SKM-1 (cell line): ENCODE measurements around the gene MFSD6.
"Not testable (repeated sequence)": the region's sequence is repeated elsewhere in the genome, so short reads cannot be mapped to it uniquely, and the experiment has no call there.

Source experiments
- DNase-seq: peaks from one replicate; lab custom pipeline; 2025; ENCODE audit not compliant: unreplicated experiment; lab: John Stamatoyannopoulos, UW

Gene MFSD6

GRCh38 chr2:190407662-190408537 lies at the start of gene MFSD6:
MFSD6 (plus strand) TSS chr2:190408355; CDS start chr2:190436030, 27,675 bp downstream.
- no peak for DNase-seq

GRCh38 chr2:190358655-190359448 lies 49.3 kb upstream of the MFSD6 start:
- not testable (repeated sequence) for DNase-seq

GRCh38 chr2:190360561-190360960 lies 47.6 kb upstream of the MFSD6 start:
- DNase-seq = no peak

- no peak for DNase-seq
Measured at GRCh38 chr2:190360965-190361364, 47.2 kb upstream of the MFSD6 start.

- no peak for DNase-seq
Measured at GRCh38 chr2:190361572-190361971, 46.6 kb upstream of the MFSD6 start.

GRCh38 chr2:190362894-190363293 lies 45.3 kb upstream of the MFSD6 start:
- no peak for DNase-seq

GRCh38 chr2:190365499-190366204 lies 42.5 kb upstream of the MFSD6 start:
- DNase-seq = no peak

GRCh38 chr2:190366248-190366753 lies 41.9 kb upstream of the MFSD6 start:
- no peak for DNase-seq

GRCh38 chr2:190367091-190367490 lies 41.1 kb upstream of the MFSD6 start:
- no peak for DNase-seq

- DNase-seq = no peak
Measured at GRCh38 chr2:190369635-190370034, 38.5 kb upstream of the MFSD6 start.

- DNase-seq = no peak
Measured at GRCh38 chr2:190376083-190376482, 32.1 kb upstream of the MFSD6 start.

GRCh38 chr2:190376591-190377245 lies 31.4 kb upstream of the MFSD6 start:
- no peak for DNase-seq

GRCh38 chr2:190378880-190379237 lies 29.3 kb upstream of the MFSD6 start:
- no peak for DNase-seq

GRCh38 chr2:190379249-190379964 lies 28.7 kb upstream of the MFSD6 start:
- DNase-seq = no peak

GRCh38 chr2:190380962-190381412 lies 27.2 kb upstream of the MFSD6 start:
- no peak for DNase-seq

- peak; percentile 11 for DNase-seq
Measured at GRCh38 chr2:190382851-190383250, 25.3 kb upstream of the MFSD6 start.

GRCh38 chr2:190387422-190387821 lies 20.7 kb upstream of the MFSD6 start:
- no peak for DNase-seq

GRCh38 chr2:190396271-190396670 lies 11.9 kb upstream of the MFSD6 start:
- DNase-seq = no peak

GRCh38 chr2:190402986-190403603 lies 5.1 kb upstream of the MFSD6 start:
- no peak for DNase-seq

- peak; percentile 52 for DNase-seq
Measured at GRCh38 chr2:190404487-190404886, 3.7 kb upstream of the MFSD6 start.
